ENCODE measurements around the gene THBS4. TPM values are rescaled to one million over a fixed set of nuclear protein-coding genes. Genes with fewer than 3 reads are reported as not detected.

The THBS4 gene
- total RNA-seq, 1 experiment from 2014 or later: 11.8 TPM

- H3K36me3 Mint-ChIP-seq: no peaks in the 10 kb centered on the region
- ATAC-seq: no peak
- ChIA-PET CTCF (no interaction called here), POLR2A (interaction anchor here (0.6 kb wide), 1 partner anchor 230 kb away, joined by 4 read pairs; no protein-coding TSS in a partner anchor)
- H3K4me3 Mint-ChIP-seq: no peak overlapping the region
- H3K27me3 Mint-ChIP-seq (ENCODE audit: low read depth): no peaks in the 10 kb centered on the region
- H3K9me3 Mint-ChIP-seq: no peaks in the 10 kb centered on the region
- TF ChIP-seq ZNF416 (CRISPR knock-in tag; IDR thresholded peaks at IDR 0.05) (no peak), NR1H2 (CRISPR knock-in tag; IDR thresholded peaks at IDR 0.05) (no peak), PRRX2 (CRISPR knock-in tag; IDR thresholded peaks at IDR 0.05) (no peak), FOXK1 (CRISPR knock-in tag; IDR thresholded peaks at IDR 0.05) (no peak)
- H3K27ac Mint-ChIP-seq: no peak overlapping the region
- H3K4me1 Mint-ChIP-seq: 0 out of 2 replicates have a peak, but pooled peaks cover 2% of the 10 kb centered on the region
- DNase-seq (ENCODE audit: low spot score): no peak
These were observed 8.3 kb upstream of the THBS4 start for GRCh38 chr5:80026841-80027240.

GRCh38 chr5:80031109-80031508, 4.0 kb upstream of the THBS4 start:
- DNase-seq (ENCODE audit: low spot score): no peak
- ChIA-PET POLR2A (no interaction called here), CTCF (no interaction called here)
- peaks cover 10% of the 10 kb centered on the region for H3K4me1 Mint-ChIP-seq
- H3K4me3 Mint-ChIP-seq: no peak overlapping the region
- H3K27me3 Mint-ChIP-seq (ENCODE audit: low read depth): peaks cover 35% of the 10 kb centered on the region
- H3K36me3 Mint-ChIP-seq: no peaks in the 10 kb centered on the region
- H3K27ac Mint-ChIP-seq: no peak overlapping the region
- H3K9me3 Mint-ChIP-seq: no peaks in the 10 kb centered on the region
- ATAC-seq: no peak
- TF ChIP-seq KAT7 (CRISPR knock-in tag; IDR thresholded peaks at IDR 0.05; ENCODE audit: borderline replicate concordance) (no peak), RELA (CRISPR knock-in tag; IDR thresholded peaks at IDR 0.05; ENCODE audit: borderline replicate concordance) (no peak), STAT6 (CRISPR knock-in tag; conservative IDR thresholded peaks at IDR 0.05; ENCODE audit: low read depth) (no peak), ZNF232 (CRISPR knock-in tag; IDR thresholded peaks at IDR 0.05) (no peak), ZSCAN18 (CRISPR knock-in tag; IDR thresholded peaks at IDR 0.05) (no peak), CREB1 (CRISPR knock-in tag; IDR thresholded peaks at IDR 0.05) (no peak), NFE2L1 (CRISPR knock-in tag; IDR thresholded peaks at IDR 0.05) (no peak), ZNF423 (CRISPR knock-in tag; IDR thresholded peaks at IDR 0.05) (no peak), AR (CRISPR knock-in tag; IDR thresholded peaks at IDR 0.05) (no peak), ZNF396 (CRISPR knock-in tag; IDR thresholded peaks at IDR 0.05; ENCODE audit: borderline replicate concordance) (no peak), GRHL2 (CRISPR knock-in tag; IDR thresholded peaks at IDR 0.05; ENCODE audit: insufficient replicate concordance, severe bottlenecking) (no peak)

GRCh38 chr5:80033513-80033912, 1.6 kb upstream of the THBS4 start:
- no peaks in the 10 kb centered on the region for H3K9me3 Mint-ChIP-seq
- CTCF ChIA-PET: interaction anchor here (1.0 kb wide), 1 partner anchor 50 kb away, joined by 3 read pairs; no protein-coding TSS in a partner anchor
- POLR2A ChIA-PET: no interaction called here

More at GRCh38 chr5:80033513-80033912, 1.6 kb upstream of the THBS4 start:
- DNase-seq (ENCODE audit: low spot score) (no peak), ATAC-seq (no peak)
- Mint-ChIP-seq H3K4me1 (peaks cover 11% of the 10 kb centered on the region), H3K36me3 (no peaks in the 10 kb centered on the region), H3K27me3 (ENCODE audit: low read depth) (peaks cover 48% of the 10 kb centered on the region), H3K27ac (no peak overlapping the region), H3K4me3 (no peak overlapping the region)
- no peak for TF ChIP-seq HMGA2 (CRISPR knock-in tag; IDR thresholded peaks at IDR 0.05)
